GM12864 (cell line): ENCODE measurements around the gene OAS1.

Experiments
- DNase-seq: peaks from one replicate; pipeline ENCODE4 v3.0.0-alpha.2; 2011; ENCODE audit warnings: low read depth
- H3K4me3 ChIP-seq: 2 replicates; pipeline ENCODE4 v1.5.1; 2011; ENCODE audit warnings: mild to moderate bottlenecking, low read depth, low read length, control low read depth
- TF ChIP-seq, protein P1 (sequence below): IDR thresholded peaks from 2 replicates; pipeline ENCODE4 v1.5.1; 2011; ENCODE audit warnings: low read depth, mild to moderate bottlenecking, moderate library complexity, low read length, control low read depth, inconsistent platforms; ENCODE audit errors: missing control alignments

Gene OAS1

DNA sequence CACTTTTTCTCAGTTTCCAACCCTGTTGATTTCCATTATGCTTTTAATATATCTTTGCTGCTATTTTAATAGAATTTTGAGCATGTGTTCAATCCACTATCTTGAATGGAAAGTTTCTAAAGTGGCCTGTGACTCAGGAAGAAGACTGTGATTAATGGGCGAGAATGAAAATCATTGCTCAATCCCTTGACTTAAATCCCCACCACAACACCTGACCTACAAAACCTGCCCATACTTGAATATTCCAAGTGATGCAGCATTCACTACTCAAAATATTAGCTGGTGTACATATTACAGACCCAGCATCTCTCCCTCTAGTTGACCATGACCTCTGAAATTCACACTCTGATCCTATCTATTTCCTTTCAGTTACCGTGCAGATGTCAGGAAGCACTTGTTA lies 30.2 kb downstream of the OAS1 start:
- DNase-seq = no peak
- TF ChIP-seq, protein P1, sequence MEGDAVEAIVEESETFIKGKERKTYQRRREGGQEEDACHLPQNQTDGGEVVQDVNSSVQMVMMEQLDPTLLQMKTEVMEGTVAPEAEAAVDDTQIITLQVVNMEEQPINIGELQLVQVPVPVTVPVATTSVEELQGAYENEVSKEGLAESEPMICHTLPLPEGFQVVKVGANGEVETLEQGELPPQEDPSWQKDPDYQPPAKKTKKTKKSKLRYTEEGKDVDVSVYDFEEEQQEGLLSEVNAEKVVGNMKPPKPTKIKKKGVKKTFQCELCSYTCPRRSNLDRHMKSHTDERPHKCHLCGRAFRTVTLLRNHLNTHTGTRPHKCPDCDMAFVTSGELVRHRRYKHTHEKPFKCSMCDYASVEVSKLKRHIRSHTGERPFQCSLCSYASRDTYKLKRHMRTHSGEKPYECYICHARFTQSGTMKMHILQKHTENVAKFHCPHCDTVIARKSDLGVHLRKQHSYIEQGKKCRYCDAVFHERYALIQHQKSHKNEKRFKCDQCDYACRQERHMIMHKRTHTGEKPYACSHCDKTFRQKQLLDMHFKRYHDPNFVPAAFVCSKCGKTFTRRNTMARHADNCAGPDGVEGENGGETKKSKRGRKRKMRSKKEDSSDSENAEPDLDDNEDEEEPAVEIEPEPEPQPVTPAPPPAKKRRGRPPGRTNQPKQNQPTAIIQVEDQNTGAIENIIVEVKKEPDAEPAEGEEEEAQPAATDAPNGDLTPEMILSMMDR = no peak
- no peak overlapping the region for H3K4me3 ChIP-seq

DNA sequence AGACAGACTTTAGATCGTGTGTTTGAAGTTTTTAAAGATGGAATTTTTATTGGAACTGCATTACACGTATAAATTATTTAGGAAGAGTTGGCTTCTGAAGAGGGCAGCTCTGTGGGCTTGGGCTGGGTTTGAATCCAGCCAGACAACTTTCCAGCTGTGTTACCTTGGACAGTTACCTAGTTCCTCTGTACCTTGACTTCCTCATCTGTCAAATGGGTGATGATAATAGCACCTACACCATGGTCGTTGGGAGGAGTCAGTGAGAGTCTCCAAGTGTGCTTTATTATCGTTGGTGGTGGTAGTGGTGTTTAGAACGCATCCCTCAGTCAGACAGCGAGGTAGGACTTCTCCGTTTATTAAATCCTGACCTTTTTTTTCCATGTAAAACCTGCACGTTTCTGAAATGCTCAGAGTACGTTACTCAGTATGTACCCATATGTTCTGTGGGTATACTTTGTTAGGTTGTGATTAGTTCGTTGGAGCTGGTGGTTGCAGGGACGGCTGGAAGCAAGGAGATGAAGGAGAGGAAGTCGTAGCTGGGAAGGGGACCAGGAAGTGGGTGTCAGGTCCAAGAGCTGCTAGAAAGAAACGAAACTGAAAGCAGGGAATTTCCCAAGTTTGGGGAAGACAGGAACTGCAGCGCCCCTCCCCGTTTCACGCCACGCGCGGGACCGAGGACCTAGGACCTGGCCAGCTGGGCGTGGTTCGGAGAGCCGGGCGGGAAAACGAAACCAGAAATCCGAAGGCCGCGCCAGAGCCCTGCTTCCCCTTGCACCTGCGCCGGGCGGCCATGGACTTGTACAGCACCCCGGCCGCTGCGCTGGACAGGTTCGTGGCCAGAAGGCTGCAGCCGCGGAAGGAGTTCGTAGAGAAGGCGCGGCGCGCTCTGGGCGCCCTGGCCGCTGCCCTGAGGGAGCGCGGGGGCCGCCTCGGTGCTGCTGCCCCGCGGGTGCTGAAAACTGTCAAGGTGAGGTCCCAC lies 31.3 kb downstream of the OAS1 start, which contains the start of gene OAS3:
Gene OAS3, plus strand, starts transcription at position 734 of the 979 bp plus-strand sequence. Its CDS starts 57 bp downstream, at position 791.
- DNase-seq = no peak

DNA sequence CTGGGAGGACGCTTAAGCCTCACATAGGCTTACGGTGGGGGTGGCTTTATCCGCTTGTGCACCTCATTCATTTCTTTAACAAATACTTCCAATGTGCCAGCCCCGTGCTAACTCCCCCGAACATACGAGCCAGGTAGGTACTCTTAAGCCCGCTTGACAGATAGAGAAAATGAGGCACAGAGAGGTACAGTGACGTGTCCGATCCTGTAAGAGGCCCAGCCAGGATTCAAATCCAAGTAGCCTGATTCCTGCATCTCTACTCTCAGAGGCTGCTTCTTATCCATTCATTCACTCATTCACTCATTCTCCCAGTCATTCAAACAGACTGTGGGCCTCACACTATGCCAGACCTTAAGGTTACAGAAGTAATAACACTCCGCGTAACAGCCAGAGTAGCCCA lies 32.0 kb downstream of the OAS1 start:
- TF ChIP-seq, protein P1 = no peak
- peak overlapping the region; percentile 73 for H3K4me3 ChIP-seq
- no peak for DNase-seq

More for the DNA sequence above, 31.3 kb downstream of the OAS1 start, which contains the start of gene OAS3:
- TF ChIP-seq, protein P1 = no peak
- peak within 1 kb of the TSS; percentile 73 for H3K4me3 ChIP-seq

DNA sequence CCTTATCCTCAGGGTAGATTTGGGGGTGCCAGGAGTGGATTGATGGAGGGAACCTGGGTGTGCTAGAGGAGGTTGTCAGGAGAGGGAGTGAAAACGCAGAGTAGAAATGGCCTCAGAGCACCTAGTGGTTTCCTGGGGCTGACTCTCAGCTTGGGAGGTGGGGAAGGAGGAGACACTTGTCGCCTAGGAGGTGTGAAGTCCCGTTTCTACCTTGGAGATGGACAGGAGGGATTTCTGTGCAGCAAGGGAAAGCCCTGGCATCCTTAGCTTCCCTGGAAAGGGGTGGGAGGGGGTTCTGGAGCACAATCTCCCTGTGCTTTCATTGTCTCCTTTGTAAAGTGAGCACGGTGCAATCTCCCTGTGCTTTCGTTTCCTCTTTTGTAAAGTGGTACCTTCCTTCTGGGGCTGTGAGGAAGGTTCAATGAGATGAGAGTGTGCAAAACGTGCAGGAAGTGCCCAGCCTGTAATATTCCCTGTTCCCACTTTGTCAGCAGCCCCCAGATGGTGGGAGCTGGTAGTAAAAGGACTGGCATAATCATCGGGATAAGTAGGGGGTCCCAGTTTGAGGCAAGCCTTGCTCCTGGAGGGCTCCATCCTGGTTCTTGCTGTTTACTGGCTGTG lies 33.1 kb downstream of the OAS1 start:
- H3K4me3 ChIP-seq = peak overlapping the region; percentile 73
- TF ChIP-seq, protein P1 = no peak
- DNase-seq = no peak

DNA sequence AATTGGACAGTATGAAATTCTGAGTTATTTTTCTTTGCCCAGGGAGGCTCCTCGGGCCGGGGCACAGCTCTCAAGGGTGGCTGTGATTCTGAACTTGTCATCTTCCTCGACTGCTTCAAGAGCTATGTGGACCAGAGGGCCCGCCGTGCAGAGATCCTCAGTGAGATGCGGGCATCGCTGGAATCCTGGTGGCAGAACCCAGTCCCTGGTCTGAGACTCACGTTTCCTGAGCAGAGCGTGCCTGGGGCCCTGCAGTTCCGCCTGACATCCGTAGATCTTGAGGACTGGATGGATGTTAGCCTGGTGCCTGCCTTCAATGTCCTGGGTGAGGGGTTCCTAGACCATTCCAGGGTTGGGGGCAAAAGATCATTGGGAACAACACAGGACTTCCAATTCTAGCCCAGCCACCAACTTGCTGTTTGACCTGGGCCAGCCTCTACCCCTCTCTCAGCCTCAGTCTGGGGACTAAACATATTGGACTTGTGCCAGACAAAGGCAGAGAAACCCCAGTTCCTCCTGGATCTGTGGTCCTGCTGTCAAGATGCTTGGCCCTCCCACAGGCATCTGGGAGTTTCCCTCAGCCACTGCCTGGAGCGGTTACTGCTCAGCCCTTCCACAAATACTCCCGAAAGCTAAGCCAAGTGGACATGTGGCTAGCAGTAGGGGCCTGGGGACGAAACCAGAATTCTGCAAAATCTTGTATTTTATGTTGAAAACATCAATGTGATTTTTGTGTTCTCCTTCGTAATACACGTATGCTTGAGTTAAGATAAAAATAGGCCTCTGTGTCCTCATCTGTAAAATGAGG lies 35.0 kb downstream of the OAS1 start:
- TF ChIP-seq, protein P1 = no peak

DNA sequence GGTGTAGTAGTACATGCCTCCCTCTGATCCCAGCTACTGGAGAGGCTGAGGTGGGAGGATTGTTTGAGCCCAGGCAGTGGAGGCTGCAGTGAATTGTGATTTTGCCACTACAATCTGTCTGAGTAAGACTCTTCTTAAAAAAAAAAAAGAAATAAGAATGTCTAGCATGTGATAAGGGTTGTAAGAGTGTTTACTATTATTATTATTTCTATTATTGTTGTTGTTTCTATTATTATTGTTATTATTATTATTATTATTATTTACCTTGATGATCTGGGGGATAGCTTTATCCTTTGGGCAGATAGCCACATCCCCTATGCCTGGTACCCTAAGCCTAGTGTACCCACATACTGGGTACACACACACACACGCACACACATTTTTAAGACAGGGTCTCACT lies 35.8 kb downstream of the OAS1 start:
- TF ChIP-seq, protein P1 = no peak
- no peak for DNase-seq
- H3K4me3 ChIP-seq = no peak overlapping the region

More for the DNA sequence above, 35.0 kb downstream of the OAS1 start:
- DNase-seq = no peak
- H3K4me3 ChIP-seq = no peak overlapping the region
